ENCODE measurements around the gene GPLD1.
"Not testable (repeated sequence)": the region's sequence is repeated elsewhere in the genome, so short reads cannot be mapped to it uniquely, and the experiment has no call there.

The GPLD1 gene

DNA sequence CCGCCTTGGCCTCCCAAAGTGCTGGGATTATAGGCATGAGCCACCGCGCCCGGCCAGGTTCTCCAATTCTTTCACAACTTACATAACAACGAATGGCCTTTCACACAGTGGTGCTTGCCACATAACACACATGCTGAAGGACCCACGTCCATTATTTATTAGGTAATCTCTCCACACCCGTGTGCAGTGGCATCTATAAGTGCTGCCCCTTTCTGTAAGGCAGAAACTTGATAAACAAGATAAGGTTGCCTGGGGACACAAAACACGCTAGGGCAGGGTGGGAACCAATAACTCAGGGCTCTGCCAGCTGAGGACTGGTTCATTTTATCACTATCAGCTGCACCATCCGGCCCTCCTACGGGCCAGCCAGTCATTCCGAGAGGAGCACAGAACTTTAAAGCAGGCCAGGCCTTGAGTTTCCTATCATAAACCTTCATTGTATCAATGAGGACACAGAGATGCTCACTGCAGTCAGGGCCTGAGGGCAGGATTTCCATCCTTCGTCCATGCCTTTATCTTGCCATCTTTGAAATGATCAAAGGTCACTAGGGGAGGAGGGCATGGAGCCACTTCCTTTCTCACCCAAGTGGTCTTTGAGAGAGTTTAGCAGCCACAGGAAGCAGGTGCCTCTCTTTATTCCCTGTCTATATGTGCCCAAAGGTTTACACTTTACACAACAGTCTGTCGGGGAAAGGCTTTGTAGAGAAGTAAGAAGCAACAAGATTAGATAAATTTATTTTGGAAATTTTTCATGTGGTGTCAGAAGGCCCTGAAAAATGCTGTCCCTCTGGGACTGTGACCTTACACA, 37.6 kb downstream of the GPLD1 start:
- no peak for DNase-seq

DNA sequence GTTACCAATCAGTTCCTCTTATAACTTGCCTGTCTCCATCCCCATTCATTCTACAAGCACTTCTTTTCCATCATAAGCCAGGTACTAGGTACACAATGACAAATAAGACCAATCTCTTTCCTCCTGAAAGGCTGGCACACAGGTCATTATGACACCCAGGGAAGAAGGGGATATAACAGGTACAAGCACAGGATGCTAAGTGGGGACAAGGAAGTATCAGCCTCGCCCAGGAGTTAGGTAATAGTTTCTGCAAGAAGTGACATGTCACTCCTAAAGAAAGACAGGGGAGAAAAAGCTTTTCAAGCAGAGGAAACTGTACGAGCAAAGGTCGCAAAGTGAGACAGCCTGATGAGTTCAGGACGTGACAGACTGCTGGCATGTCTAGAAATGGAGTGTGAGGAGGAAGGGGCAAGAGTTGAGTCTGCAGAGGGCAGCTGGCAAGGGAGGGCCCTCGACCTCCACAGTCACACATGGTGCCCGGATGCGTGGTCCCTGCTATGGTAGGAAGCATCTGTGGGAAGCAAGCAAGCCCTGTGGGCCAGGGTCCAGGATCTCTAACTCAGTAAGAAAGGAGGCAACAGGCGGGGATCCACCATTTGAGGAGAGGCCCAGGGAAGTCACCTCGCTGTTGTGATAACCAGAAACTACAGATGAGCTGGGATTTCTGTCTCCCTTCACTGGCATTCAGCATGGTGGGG, 40.4 kb downstream of the GPLD1 start:
- DNase-seq = no peak

DNA sequence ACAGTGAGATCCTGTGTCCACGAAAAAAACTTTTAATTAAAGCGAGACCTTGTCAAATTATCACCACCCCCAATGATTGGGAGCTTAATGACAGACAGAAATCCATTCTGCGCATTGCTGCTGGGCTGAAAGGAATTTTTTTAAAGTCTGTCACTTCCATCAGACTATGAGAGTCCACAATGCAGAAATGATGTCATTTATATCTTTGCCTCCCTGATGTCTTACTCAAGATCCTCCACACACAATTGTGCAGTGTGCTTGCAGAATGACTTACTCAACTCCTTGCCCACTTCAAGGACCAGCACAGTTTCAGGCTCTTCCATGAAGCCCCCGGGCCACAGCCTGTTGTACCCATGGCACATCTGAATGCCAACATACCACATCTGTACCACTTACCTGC, 41.0 kb downstream of the GPLD1 start:
- no peak for DNase-seq

DNA sequence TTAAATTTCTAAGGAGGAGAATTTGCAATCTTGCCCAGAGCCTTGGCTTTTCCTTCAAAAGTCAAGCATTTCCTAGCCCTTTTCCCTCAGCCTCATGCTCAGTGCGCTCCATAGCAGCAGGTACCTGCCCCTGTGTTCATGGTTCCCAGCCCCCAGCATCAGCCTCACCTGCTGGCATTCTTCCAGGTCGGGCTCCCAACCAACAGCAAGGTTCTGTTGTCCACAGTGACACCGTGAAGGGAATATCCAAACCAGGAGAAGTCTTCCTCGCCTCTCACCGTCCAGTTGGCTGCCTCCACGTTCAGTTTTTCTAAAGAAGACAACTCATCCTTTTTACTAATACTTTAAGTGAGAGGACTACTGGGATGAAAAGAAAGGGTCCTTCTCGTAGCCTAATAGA, 42.7 kb downstream of the GPLD1 start:
- DNase-seq = no peak

DNA sequence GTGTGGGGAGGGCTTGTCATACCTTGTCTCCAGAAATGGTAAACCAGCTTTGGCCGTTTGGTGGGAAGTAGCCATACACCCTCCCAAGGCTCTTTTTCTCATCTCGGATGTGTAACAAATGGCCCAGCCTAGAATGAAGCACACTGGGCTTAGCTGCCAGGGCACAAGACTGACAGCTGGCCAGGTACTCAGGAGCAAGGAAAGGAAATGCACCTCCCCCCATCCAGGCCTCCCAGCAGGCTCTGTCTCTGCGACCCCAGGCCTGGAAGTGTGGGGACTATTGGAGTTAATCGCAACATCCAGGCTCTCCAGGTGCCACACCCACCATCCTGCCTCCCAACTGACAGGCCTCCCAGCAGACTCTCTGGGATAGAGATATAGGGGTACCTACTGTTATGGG, 43.7 kb downstream of the GPLD1 start:
- no peak for DNase-seq

DNA sequence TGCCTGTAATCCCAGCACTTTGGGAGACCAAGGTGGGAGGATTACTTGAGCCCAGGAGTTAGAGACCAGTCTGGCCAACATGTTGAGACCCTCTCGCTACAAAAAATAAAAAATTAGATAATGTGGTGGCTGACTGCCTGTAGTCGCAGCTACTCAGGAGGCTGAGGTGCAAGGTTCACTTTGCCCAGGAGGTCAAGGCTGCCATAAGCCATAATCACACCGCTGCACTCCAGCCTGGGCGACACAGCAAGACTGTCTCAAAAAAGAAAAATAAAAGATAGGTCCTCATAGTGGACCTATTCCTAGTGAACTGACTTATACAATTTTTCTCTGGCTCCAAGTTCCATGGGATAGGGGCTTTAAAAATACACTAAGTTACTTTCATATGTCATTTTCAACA, 44.8 kb downstream of the GPLD1 start:
- DNase-seq = no peak

DNA sequence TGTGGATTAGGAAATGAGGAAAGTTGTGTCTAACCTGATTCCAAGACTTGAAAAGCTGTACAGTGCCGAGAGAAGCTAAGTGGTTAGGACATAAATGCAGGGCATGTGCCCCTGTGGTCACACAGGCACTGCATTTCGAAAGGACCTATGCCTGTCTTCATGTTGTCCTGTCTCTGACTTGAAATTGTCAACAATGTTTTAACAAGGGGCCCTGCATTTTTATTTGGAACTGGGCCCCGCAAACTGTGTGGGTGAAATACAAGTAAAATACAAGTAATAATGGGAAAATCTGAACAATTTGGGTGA, 47.8 kb downstream of the GPLD1 start:
- DNase-seq = no peak

DNA sequence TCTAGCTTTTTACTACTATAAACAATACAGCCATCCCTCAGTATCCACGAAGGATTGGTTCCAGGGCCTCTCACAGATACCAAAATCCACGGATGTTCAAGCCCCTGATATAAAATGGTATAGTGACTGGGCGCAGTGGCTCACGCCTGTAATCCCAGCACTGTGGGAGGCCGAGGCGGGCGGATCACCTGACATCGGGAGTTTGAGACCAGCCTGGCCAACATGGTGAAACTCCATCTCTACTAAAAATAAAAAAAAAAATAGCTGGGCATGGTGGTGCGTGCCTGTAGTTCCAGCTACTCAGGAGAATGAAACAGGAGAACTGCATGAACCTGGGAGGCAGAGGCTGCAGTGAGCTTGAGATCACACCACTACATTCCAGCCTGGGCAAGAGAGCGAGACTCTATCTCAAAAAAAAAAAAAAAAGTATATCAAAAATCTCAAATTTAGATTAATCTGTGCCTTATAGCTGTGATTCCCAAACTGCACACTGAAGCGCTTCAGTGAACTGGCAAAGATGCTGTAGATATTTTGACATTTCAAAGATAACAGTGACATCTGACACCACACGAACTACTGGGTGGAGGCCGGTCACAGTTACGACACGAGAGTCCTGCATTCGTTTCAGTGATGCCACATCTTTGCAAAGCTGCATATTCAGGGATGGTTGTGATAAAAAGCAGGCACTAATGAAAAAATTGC, 48.3 kb downstream of the GPLD1 start:
- no peak for DNase-seq

DNA sequence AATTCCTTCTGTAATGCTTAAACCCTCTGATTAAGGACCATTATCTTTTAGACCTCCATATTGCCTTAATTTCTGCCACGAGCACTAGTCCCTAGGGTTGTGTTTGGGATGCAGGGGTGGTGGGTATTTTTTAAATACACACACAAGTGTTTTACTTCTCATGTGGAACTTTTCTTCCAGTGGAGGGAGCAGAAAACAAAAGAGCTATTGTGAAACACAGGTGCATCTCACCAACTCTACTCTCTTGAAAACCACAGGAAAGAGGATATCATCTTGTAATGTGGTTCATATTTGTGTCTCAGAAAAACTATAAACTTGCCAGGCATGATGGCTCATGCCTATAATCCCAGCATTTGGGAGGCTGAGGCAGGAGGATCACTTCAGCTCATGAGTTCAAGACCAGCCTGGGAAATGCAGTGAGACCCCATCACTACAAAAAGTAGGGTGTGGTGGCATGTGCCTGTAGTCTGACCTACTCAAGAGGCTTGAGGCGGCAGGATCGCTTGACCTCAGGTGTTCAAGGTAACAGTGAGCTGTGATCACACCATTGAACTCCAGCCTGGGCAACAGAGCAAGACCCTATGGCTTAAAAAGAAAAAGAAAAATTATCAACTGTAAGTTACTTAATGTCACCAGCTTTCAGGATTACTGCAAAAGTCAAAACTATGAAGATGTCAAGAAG, 49.4 kb downstream of the GPLD1 start:
- no peak for DNase-seq

DNA sequence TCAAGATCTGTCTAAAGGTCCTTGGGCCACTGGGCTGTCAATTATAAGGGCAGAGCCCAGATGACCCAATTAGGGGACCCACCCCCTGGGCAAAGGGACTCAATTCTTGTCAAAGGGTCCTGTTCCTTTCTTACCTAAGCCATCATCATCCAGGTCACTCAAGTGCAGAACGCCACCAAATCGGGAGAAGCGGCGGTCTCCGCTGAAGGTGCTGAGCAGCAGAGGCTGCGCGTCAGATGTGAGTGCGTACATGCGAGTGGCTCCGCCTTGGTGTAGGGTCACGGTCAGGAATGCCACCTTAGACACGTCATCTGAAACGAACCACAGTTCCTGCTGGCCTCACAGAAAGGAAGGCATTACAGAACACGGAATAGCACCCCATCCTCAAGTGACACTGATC, 52.4 kb downstream of the GPLD1 start:
- DNase-seq = no peak

DNA sequence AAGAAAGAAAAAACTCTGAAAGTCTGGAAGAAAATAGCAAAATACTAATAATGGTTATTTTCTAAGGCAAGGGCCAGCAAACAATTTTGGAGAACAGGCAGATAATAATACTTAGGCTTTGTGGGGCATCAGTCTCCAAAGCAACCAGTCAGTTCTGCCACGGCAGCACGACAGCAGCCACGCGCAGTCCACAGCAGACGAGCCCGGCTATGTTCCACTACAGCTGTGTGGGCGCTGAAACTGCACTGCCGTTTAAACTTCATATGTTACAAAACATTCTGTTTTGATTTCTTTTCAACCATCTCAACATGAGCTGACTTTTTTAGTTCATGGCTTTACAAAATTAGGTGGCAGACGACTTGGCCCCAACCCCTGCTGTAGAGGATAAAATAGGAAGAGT, 56.8 kb downstream of the GPLD1 start:
- DNase-seq = no peak

DNA sequence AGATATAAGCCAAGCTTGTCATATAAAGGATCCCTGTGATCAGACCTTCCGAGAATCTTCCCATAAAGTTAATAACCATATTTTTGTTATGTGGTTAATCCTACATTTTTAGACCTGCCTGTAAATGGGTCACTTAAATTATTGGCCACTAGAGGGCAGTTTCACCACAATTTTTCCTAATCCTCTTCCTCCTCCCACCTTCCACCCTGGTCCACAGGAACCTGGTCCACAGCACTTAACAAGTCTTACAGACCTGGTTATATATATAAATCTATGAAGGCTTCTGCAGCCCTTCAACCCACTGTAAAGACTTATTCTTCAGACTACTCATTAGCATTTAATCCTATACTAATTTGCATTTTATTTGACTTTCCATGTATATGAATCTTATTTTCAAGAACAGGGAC, 58.3 kb downstream of the GPLD1 start:
- no peak for DNase-seq

DNA sequence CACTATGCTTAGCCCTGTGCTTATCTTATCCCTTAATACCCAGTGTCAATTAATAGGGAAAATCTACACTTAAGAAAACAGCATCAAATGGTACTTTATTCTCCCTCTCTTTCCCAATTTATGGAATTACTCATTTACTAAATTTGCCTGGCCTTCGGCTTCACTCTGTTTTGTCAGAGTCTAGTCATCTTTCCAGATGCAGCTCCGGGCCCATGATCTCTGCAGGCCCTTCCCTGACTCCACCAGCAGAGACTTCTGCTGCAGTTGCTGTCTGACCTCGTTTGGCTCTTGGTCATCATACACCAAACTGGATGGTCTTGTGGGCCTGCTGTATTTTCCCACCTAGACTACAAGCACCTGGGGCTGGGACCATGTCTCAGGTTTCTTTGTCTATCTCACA, 59.3 kb downstream of the GPLD1 start:
- DNase-seq = no peak

DNA sequence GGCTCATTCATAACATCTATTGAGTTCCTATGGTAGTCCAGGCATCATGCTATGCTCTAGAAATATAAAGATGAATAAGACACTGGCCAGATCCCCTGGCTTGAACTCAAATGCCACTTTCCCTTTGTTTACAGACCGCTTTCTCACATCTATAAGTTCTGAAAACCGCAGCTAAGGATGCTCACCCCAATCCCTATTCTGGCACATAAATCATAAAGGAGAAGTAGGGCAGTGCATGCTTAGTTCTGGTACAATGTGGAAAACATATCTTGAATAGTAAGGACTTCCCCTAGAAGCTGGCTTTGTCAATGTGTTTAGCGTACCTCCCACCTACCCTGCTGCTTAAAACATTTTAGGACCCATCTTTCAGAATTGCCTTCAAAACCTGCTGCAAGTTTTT, 60.2 kb downstream of the GPLD1 start:
- no peak for DNase-seq

DNA sequence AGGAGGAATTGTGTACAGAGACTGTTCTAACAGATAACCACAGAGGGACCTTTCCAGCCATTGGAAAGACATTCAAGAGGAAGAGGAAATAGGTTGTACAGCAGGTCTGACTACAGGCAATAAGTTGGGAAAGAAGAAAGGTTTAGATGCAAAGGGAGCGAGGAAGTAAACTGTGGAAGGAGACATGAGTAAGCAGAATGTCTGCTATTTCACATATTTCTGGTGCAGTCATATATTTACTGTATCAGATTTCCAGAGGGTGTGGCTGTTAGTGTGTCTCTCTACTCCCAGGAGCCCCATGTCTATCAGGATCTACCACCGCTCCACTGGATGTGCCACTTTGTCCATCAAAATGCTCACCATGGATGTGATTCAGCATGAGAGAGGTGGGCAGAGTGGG, 60.8 kb downstream of the GPLD1 start:
- no peak for DNase-seq

DNA sequence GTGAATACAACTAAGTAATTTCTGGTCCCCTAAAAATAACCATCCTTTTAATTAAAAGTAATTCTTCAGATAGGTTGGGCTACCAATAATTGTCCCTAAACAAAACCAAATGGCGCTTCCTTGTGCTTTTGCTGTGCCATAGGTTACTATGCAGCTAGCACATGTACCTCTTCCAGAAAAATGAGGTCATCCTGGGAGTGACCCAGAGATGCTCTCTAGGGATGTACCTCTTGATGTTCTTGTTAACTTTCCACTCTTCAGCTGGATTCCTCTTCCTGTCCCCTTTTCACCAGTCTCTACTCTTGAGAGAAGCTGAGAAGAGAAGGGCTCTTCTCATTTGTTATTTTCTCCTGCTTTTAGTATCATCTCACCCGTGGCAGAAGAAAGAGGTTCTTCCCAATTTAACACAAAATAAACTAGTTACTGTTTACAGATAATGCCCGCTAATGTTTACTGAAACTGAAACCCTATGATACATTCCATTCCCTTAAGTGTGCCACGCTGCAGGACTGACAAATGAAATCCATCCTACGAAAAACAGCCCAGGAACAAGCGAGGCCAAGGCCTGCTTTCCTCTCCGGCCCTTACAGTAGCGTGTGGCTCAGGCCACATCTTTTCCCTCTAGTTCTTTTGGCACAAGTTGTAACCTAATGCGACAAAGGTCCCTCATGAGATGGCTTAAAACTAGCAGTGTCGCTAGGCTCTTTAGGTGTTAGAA, 62.5 kb downstream of the GPLD1 start:
- DNase-seq = no peak

DNA sequence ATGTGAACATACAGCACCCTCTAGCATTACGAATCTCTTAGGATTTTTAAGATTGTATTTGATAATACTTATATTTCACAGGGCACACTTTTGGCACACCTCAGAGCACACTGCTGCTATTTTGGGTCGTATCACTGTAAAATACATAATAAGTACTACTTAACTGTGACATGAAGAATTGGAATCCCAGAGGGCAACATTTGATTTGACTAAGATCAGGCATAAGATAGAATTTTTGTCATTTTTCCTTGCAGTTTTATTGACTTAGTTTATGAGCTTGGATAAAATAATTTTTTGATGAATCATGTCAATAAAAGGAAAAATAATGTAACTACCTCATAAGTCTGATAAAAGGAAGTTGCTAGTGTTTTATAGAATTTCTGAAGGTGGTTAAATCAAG, 64.3 kb downstream of the GPLD1 start:
- DNase-seq = no peak

DNA sequence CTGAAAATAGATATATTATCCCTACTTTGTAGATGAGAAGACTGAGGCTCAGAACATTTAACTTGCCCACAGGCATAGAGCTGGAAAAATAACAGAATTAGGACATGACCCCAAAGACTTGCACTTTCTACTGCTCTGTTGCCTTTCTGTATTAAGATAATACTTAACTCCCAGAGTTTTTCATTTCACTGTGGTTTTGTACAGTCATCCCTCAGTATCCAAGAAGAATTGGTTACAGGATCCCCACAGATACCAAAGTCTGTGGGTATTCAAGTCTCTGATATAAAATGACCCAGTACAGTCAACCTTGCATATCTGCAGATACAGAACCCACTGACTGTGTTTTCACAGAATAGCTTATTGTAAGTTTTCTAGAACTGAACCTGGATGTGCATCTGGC, 69.9 kb downstream of the GPLD1 start:
- no peak for DNase-seq

DNA sequence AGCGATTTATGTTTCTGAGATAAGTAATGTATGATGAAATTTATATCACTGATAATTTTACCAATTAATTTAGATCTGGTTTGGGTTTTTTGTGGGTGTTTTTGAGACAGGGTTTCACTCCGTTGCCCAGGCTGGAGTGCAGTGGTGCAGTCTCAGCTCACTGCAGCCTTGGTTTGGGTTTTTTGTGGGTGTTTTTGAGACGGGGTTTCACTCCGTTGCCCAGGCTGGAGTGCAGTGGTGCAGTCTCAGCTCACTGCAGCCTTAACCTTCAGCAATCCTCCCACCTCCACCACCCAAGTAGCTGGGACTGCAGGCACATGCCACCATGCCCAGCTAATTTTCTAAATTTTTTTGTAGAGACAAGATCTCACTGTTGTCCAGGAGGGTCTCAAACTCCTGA, 73.6 kb downstream of the GPLD1 start:
- DNase-seq = no peak

DNA sequence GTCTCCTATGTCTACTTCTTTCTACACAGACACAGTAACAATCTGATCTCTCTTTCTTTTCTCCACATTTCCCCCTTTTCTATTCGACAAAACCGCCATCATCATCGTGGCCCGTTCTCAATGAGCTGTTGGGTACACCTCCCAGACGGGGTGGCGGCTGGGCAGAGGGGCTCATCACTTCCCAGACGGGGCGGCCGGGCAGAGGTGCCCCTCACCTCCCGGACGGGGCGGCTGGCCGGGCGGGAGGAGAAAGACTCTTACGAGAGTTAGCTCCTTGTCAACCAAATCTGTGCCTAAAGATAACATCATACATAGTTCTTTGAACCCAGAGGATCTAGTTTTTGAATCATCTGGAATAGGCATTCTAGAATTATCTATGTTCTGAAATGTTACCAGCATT, 74.8 kb downstream of the GPLD1 start:
- DNase-seq = not testable (repeated sequence)

DNA sequence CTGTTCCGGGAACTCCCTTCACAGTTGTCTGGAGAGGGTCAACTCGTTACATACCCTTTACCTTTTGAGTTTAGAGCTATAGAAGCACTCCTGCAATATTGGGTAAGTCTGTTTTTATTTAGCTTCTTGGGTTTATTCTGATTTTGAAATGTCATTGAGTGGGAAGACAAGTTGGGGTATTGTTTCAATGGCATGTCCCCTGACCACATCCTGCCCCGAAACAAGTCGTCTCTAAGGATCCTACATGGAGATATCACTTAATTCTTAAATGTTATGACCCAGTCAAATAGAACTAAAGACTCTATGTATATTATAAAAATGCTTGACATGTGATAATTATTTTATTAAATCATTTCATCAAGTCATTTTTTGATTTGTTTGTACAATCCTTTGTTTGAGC, 77.1 kb downstream of the GPLD1 start:
- no peak for DNase-seq

DNA sequence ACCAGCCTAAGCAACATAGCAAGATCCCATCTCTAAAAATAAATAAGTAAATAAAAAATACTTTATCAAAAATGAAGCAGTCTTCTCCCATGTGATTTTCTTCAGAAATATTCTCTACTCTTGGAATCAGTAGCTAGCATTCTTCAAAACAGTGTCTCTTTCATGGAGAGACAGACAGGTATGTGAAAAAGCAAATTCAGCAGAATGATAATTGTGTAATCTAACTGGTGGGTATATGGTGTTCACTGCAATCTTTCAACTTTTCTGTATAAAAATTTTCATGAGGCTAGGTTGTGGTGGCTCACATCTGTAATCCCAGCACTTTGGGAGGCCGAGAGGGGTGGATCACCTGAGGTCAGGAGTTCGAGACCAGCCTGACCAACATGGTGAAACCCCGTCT, 78.8 kb downstream of the GPLD1 start:
- DNase-seq = no peak
